Esophagus squamous epithelium (tissue), 4 donors: ENCODE measurements around the gene STARD8.

Experiments
- CTCF ChIP-seq, 6 experiments: fragments of 450-650 bp in 4 of 6; fragments of 200-600 bp in 2 of 6; sonication (generic) in 2 of 6; IDR thresholded peaks; one replicate each; pipeline ENCODE4 v1.5.1; 2016 to 2019; ENCODE audit warnings: antibody characterized with exemption in 6 of 6, mild to moderate bottlenecking in 4 of 6, moderate library complexity in 4 of 6
- POLR2A ChIP-seq, 4 donors: fragments of 450-650 bp; IDR thresholded peaks; one replicate each; pipeline ENCODE4 v1.6.1; 2017; ENCODE audit warnings: antibody characterized with exemption in 4 of 4, mild to moderate bottlenecking in 4 of 4, moderate library complexity in 3 of 4

DNA sequence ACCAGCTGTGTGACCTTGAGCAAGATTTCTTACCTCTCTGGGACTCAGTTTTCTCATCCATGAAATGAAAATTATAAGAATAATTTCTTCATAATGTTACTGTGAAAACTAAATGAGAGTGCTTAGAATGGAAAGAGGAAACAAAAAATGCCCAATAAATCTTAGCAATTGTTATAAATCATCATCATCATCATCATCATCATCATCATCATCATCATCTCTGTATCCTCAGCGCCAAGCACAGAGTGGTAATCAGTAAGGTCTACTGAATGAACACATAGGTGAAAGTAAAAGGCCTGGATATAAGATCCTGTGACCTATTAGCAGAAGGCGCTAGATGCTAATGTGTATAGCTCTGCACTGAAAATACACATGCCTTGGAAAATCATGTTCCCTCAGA is 6.8 kb upstream of the STARD8 start:
- TF ChIP-seq CTCF (IDR thresholded peaks at IDR 0.05) (no peak), POLR2A (IDR thresholded peaks at IDR 0.05) (no peak)
